ENCODE results near the gene MEI4.
A peak's percentile ranks its signal among the peaks of the same experiment; 100 is the strongest.

Gene MEI4, protein sequence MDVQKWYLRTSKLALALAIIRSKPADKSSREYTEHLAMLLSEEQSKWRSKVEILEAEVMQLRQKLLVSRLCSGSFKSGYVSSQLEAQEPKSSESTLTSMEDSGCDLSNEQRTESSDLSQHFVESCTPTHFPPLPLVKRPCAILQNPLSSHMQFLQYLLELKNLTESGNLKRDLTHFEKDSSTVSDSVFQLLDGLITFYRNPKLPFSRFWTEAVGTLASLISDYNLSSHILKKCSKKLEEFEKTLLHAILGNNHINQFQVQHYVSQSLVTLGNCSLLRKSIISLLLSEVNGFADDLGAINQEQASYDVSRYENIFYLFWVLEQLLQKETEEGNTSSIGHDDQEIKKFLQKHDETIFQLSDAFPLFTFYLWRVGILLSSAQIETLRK

DNA sequence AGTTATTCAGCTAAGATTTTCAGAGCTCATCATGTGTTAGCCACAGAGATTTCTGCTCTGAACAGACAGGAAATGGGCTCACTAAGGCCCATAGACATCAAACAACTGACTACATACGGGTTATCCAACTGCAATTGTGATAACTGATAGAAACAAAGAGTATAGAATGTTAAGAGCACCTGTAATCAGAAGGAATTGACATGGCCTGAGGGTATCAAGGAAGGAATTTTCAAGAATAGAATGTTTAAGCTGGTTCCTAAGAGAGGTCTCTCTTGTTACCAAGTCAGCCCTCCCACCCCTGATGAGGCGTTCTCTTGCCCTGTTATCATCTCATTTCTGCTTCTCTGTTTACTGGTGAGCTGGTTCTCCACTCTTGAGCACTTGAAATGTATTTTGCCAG lies at the start of gene MEI4:
TSS of gene MEI4 (plus strand) at position 301 of the 400 bp plus-strand sequence. CDS start 37,633 bp downstream, outside the sequence.
- DNase-seq = no peak
- no peak within 1 kb of the TSS for H3K27ac Mint-ChIP-seq
- H3K36me3 Mint-ChIP-seq (ENCODE audit: low read depth) = no peaks in the 10 kb centered on the region
- no peaks in the 10 kb centered on the region for H3K9me3 Mint-ChIP-seq
- H3K4me1 Mint-ChIP-seq (ENCODE audit: low read depth) = no peaks in the 10 kb centered on the region
- H3K27me3 Mint-ChIP-seq = peaks cover 17% of the 10 kb centered on the region
- no peak within 1 kb of the TSS for H3K4me3 Mint-ChIP-seq

DNA sequence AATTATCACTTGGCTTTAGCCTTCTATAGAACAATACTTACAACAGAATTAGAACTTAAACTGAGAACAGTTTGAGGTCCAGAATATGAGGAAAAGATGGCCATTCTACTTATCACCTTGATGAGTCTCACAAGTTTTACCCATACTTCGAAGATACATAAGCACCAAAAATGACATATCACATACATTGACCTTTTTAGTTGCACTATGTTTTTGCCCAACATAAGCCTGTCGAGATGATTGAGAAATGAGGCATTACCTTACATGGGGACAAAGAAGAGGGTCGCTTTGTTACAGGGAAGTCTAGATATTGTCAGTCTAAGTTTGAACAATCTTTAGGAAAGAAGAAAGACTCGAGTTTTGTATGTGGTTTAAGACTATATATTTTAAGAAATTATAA lies 48.4 kb upstream of the MEI4 start:
- DNase-seq = no peak
- H3K27ac Mint-ChIP-seq = no peak overlapping the region
- no peak overlapping the region for H3K4me3 Mint-ChIP-seq
- H3K27me3 Mint-ChIP-seq = no peaks in the 10 kb centered on the region
- peaks cover 10% of the 10 kb centered on the region for H3K9me3 Mint-ChIP-seq
- no peaks in the 10 kb centered on the region for H3K36me3 Mint-ChIP-seq (ENCODE audit: low read depth)
- H3K4me1 Mint-ChIP-seq (ENCODE audit: low read depth) = no peaks in the 10 kb centered on the region

DNA sequence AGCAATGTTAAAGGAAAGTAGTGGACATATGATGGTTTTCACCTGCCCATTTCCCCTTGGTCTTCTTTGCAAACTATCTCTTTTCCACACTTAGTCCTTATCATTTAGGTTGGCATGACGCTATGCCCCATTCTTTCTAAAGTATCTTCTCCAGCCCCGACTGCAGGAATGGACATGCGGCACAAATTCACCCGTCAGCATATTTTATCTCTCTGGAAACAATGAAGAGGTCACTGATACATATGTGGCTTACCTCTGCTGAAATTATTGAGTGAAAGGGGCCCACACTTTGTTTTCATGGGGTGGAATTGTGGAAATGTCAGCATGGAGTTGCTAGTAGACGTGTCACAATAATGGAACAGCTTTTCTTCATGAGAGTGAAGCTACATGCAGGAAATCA lies 45.8 kb upstream of the MEI4 start:
- no peaks in the 10 kb centered on the region for H3K36me3 Mint-ChIP-seq (ENCODE audit: low read depth)
- H3K4me1 Mint-ChIP-seq (ENCODE audit: low read depth) = no peaks in the 10 kb centered on the region
- no peak overlapping the region for H3K27ac Mint-ChIP-seq
- no peak overlapping the region for H3K4me3 Mint-ChIP-seq
- DNase-seq = no peak
- H3K27me3 Mint-ChIP-seq = no peaks in the 10 kb centered on the region
- peaks cover 8% of the 10 kb centered on the region for H3K9me3 Mint-ChIP-seq

DNA sequence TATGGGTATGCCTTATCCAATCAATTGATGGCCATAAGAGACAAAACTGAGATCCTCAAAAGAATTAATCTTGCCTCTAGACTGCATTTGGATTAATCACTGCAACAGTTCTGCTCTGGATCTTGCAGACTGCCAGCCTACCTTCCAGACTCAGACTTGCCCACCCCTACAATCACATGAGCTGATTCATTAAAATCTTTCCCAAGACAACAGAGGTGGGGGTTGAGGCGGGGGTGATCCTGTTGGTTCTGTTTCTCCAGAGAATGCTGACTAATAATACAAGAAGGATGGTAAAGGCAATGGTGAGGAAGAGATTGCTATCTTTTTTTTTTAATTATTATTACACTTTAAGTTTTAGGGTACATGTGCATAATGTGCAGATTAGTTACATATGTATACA lies 43.7 kb upstream of the MEI4 start:
- H3K4me1 Mint-ChIP-seq (ENCODE audit: low read depth) = no peaks in the 10 kb centered on the region
- H3K27me3 Mint-ChIP-seq = no peaks in the 10 kb centered on the region

DNA sequence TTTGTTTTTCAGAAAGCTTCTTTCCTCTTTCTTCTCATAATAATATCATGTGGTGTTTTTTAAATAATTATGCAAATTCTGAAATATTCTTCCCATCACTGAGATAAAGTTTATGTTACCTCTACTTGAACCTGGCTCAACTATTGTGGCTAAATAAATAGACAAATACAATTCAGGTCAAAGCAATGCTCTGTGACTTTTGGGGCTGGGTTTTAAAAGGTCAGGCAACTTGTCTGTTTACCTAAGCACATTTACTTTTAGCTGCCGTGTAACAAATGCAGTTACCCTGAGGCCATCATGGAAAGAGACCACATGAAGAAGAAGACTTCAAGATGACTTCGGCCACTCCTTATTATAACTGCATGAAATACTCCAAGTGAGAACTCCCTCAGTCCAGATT lies 33.7 kb upstream of the MEI4 start:
- Mint-ChIP-seq H3K9me3 (peaks cover 19% of the 10 kb centered on the region), H3K27ac (no peak overlapping the region), H3K4me1 (ENCODE audit: low read depth) (no peaks in the 10 kb centered on the region), H3K36me3 (ENCODE audit: low read depth) (no peaks in the 10 kb centered on the region), H3K4me3 (no peak overlapping the region), H3K27me3 (no peaks in the 10 kb centered on the region)
- DNase-seq = no peak

More for the DNA sequence above, 43.7 kb upstream of the MEI4 start:
- H3K36me3 Mint-ChIP-seq (ENCODE audit: low read depth) = no peaks in the 10 kb centered on the region
- DNase-seq = no peak
- no peak overlapping the region for H3K4me3 Mint-ChIP-seq
- H3K27ac Mint-ChIP-seq = no peak overlapping the region
- peaks cover 7% of the 10 kb centered on the region for H3K9me3 Mint-ChIP-seq

DNA sequence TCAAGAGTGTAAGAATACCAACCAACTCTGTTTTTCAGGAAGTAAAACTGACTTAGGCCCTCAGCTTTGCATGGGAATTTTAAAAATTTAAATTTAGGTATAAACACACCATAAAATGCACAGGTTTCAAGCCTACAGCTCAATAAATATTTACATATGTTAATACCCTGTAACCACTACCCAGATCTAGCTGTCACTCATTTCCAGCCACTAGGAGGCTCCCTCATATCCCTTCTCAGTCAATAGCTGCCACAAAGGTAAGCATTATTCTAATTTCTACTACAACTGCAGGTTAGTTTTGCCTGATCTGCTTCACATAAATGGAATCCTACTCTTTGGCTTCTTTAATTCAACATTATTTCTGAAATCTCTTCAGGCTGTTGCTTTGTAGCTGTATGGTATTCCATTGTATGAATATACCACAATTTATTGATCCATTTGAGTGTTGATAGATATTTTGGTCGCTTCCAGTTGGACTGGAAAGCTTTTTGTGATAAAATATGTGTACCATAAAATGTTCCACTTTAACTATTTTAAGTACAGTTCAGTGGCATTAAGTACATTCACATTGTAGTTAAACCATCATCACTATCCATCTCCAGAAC lies 32.5 kb upstream of the MEI4 start:
- Mint-ChIP-seq H3K36me3 (ENCODE audit: low read depth) (no peaks in the 10 kb centered on the region), H3K27me3 (no peaks in the 10 kb centered on the region), H3K4me3 (no peak overlapping the region), H3K27ac (no peak overlapping the region), H3K4me1 (ENCODE audit: low read depth) (no peaks in the 10 kb centered on the region), H3K9me3 (peaks cover 17% of the 10 kb centered on the region)
- DNase-seq = no peak

DNA sequence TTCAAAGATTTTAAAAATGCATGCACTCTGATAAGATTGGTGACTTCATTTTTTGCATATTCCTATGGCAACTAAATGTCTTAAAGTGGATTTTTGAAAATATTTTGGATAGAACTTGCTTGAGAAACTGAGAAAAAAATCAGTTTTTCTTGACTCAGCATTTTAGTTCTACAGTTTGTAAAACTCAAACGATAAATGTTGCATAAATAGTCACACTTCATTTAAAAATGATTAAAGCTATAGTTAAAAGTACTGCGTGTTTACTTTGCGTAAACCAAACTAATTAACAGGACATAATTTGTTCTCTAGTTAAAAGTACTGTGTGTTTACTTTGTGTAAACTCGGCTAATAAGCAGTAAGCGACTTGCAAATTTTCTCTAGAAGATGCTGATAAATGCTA lies 28.3 kb upstream of the MEI4 start:
- H3K4me3 Mint-ChIP-seq = no peak overlapping the region
- no peaks in the 10 kb centered on the region for H3K4me1 Mint-ChIP-seq (ENCODE audit: low read depth)
- peaks cover 13% of the 10 kb centered on the region for H3K9me3 Mint-ChIP-seq
- no peak overlapping the region for H3K27ac Mint-ChIP-seq
- H3K36me3 Mint-ChIP-seq (ENCODE audit: low read depth) = no peaks in the 10 kb centered on the region
- no peaks in the 10 kb centered on the region for H3K27me3 Mint-ChIP-seq
- no peak for DNase-seq

DNA sequence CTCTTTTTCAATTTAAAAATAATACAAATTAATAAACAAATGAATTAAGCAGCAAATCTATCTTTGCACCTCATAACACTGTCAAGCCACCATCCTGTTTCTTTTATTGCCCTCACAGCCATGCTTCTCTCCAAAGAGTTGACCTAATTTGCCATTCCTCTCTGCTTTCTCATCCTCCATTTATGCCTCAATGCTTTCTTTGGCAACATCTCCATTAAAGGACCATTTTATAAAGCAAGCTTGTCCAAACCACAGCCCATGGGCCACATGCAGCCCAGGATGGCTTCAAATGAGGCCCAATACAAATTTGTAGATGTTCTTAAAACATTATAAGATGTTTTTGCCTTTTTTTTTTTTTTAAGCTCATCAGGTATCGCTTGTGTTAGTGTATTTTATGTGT lies 26.4 kb upstream of the MEI4 start:
- H3K36me3 Mint-ChIP-seq (ENCODE audit: low read depth) = no peaks in the 10 kb centered on the region
- no peaks in the 10 kb centered on the region for H3K27me3 Mint-ChIP-seq
- DNase-seq = no peak
- no peak overlapping the region for H3K4me3 Mint-ChIP-seq
- no peak overlapping the region for H3K27ac Mint-ChIP-seq
- peaks cover 13% of the 10 kb centered on the region for H3K9me3 Mint-ChIP-seq
- H3K4me1 Mint-ChIP-seq (ENCODE audit: low read depth) = no peaks in the 10 kb centered on the region

DNA sequence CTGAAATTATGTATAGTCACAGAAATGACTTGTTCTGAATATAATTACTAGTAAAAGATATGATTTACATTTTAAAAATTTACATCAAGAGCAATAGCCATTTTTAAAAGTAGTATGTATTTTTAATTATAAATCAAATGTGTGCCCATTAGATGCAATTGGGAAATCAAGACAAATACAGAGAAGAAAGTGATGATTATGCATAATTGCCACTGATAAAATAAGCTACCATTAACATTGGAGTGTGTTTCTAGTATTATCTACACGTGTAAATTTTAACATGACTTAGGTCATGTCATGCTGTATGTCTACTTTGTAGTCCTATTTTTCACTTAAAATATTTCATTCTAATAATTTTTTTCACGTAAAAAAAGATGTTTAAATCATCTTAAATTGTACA lies 22.8 kb upstream of the MEI4 start:
- H3K27ac Mint-ChIP-seq = no peak overlapping the region
- H3K4me1 Mint-ChIP-seq (ENCODE audit: low read depth) = no peaks in the 10 kb centered on the region
- H3K4me3 Mint-ChIP-seq = no peak overlapping the region
- DNase-seq = no peak
- H3K9me3 Mint-ChIP-seq = peaks cover 10% of the 10 kb centered on the region
- H3K27me3 Mint-ChIP-seq = no peaks in the 10 kb centered on the region
- no peaks in the 10 kb centered on the region for H3K36me3 Mint-ChIP-seq (ENCODE audit: low read depth)

DNA sequence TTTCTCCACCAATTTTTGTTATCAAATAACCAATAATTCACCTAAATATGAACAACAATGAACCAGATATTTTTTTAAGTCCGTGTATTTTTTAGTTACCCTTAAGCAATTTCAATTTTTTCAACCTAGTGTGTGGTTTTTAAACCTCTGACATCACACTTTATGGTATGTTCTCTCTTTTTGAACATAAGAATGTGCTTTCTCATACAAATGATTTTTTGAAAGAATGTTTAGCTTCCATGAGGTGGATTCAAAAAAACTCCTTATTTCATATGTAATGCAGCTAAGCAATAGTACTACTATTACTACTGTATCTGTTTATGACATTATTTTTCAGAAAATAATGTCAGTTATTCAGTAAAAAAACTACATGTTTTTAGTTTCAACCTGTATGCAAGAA lies 19.4 kb upstream of the MEI4 start:
- Mint-ChIP-seq H3K4me1 (ENCODE audit: low read depth) (no peaks in the 10 kb centered on the region), H3K27me3 (no peaks in the 10 kb centered on the region), H3K4me3 (no peak overlapping the region), H3K36me3 (ENCODE audit: low read depth) (no peaks in the 10 kb centered on the region), H3K27ac (no peak overlapping the region), H3K9me3 (peaks cover 6% of the 10 kb centered on the region)
- DNase-seq = no peak

DNA sequence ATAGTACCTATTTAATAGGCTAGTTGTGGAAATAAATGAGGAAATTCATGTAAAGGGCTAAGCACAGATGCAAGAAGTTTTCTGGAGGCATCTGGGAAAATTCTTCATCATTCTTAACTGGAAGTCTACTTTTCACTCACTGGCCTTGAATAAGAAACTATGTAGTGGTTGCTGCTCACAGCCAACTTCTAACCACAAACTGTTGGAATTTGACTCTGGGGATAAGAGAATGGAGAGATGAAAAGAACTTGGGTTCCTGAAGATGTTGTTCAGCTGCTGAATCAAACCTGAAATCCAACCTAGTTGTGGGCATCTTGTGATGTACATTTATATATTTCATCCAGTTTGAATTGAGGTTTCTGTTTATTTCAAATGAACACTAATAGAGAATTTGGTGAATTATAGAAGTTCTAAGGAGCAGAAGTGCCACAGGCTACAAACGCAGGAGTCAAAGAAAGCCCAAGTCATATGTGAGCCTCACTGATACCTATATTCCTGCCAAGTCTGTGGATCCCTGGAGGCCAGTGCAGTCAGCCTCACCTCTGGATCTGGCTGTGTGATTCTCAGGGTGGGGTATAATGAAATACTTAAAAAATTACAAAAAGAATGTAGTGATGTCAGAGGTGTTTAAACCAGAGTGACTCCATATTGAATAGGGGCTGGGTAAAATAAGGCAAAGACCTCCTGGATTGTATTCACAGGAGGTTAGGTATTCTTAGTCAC lies 18.7 kb upstream of the MEI4 start:
- H3K9me3 Mint-ChIP-seq = peaks cover 2% of the 10 kb centered on the region
- H3K4me3 Mint-ChIP-seq = no peak overlapping the region
- no peaks in the 10 kb centered on the region for H3K4me1 Mint-ChIP-seq (ENCODE audit: low read depth)
- no peak overlapping the region for H3K27ac Mint-ChIP-seq
- no peaks in the 10 kb centered on the region for H3K27me3 Mint-ChIP-seq
- H3K36me3 Mint-ChIP-seq (ENCODE audit: low read depth) = no peaks in the 10 kb centered on the region
- DNase-seq = no peak

DNA sequence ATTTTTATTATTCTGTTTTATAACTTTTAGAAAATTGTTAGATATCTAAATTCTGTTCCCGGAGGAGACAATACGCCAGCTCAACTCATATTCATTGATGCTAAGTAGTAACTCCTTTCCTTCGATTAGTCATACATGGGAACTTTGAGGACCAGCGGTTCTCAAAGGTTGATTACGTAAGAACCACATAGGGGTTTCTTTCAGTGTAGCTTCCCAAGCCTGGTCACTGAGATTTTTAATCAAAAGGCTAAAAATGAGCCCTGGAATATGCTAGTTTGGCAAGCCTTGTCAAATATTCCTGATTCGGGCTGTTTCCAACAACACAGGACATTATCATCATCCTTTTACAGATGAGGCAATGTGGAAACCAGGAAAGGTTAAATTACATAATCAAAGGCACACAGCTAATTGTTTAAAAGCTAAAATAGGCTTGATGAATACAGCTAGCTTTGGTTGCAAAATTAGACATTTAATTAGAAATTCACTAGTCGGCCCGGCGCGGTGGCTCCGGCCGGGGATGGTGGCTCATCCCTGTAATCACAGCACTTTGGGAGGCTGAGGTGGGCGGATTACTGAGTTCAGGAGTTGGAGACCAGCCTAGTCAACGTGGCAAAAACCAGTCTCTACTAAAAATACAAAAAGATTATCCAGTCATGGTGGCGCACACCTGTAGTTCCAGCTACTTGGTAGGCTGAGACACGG lies 14.6 kb upstream of the MEI4 start:
- no peaks in the 10 kb centered on the region for H3K27me3 Mint-ChIP-seq
- no peaks in the 10 kb centered on the region for H3K36me3 Mint-ChIP-seq (ENCODE audit: low read depth)
- no peak for DNase-seq
- H3K9me3 Mint-ChIP-seq = no peaks in the 10 kb centered on the region
- no peaks in the 10 kb centered on the region for H3K4me1 Mint-ChIP-seq (ENCODE audit: low read depth)
- no peak overlapping the region for H3K4me3 Mint-ChIP-seq
- H3K27ac Mint-ChIP-seq = no peak overlapping the region

DNA sequence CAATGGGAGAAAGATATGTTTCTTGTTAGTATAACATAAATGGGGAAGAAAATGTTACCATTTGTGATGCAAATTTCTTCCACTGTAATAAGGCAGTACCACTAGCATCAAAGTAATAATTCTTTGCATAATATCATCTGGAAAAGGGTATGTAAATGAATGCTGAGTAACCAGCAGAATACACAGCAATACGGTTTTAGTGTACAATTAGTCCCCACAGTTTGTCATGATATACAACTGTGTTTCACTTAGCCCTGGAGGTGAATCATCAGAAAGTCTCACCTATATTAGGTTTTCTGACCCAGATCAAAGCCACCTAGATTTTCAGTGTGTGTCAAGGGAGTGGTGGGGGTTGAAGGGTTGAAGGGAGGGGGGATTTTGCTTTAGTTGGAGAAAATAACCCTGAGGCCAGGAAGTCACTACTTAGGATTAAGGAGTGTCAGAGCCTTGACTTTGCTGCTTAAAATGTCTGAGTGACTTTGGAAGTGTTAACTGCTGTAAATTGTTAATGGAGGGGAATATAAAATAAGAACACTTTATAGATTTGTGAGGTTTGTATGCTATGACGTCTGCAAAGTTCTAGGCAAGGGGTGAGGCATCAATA lies 8.6 kb upstream of the MEI4 start:
- H3K4me3 Mint-ChIP-seq = no peak overlapping the region
- no peaks in the 10 kb centered on the region for H3K4me1 Mint-ChIP-seq (ENCODE audit: low read depth)
- no peak overlapping the region for H3K27ac Mint-ChIP-seq
- no peaks in the 10 kb centered on the region for H3K9me3 Mint-ChIP-seq
- H3K36me3 Mint-ChIP-seq (ENCODE audit: low read depth) = no peaks in the 10 kb centered on the region
- no peak for DNase-seq
- H3K27me3 Mint-ChIP-seq = peaks cover 6% of the 10 kb centered on the region

DNA sequence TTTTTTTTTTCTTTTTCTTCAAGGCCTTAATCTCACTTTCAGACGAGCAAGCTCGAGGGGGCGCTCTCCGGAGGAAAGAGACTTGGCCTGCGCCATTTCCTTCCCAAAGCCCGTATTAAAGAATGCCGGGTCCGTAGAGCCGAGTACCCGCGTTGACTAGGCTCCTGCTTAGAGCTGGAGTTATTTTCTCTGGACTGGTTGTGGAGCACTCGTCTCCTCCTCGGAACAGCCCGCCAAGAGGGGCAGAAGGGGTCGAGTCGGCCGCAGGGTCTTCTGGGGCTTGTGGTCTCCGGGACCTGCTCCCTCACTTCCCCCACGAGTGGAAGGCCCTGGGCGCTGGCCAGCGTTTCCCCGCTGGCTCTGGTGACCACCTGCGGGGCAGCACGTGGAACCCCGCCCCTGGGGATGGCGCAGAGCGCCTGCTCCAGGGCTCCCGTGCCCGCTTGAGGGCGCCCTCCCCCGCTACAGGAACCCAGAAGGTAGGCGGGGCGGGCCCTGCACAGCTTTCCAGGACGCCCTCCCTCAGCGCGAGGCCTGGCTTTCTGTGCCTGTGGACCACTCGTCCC lies 2.7 kb upstream of the MEI4 start:
- DNase-seq = peak; percentile 31
- Mint-ChIP-seq H3K27ac (no peak overlapping the region), H3K36me3 (ENCODE audit: low read depth) (no peaks in the 10 kb centered on the region), H3K4me1 (ENCODE audit: low read depth) (no peaks in the 10 kb centered on the region), H3K9me3 (no peaks in the 10 kb centered on the region), H3K4me3 (no peak overlapping the region), H3K27me3 (peaks cover 17% of the 10 kb centered on the region)

Data from activated T-cell treated with anti-CD3 and anti-CD28 coated beads, Interleukin-2, amount 50 U/mL, for 24 hours (primary cell).